Adrenal gland (tissue), 12 donors: Measurements from ENCODE around the gene HERC6. TPM values are rescaled to one million over a fixed set of nuclear protein-coding genes. Genes with fewer than 3 reads are reported as not detected.
"Not testable (repeated sequence)": the region's sequence is repeated elsewhere in the genome, so short reads cannot be mapped to it uniquely, and the experiment has no call there.

ENCODE experiments used
- DNase-seq, 7 donors: peaks; one replicate each; pipeline ENCODE4 v3.0.0-alpha.2; 2019 to 2020
- H3K27ac ChIP-seq, 5 donors: fragments of 200-600 bp; sonication (generic) in 4 of 5; 1 replicate in 3 of 5; 2 replicates in 2 of 5; pipeline versions ENCODE4 v1.5.1 to v1.8.0; 2016 to 2020; ENCODE audit warnings: mild to moderate bottlenecking in 1 of 5
- H3K27me3 ChIP-seq: fragments of 200-600 bp; 2 replicates; pipeline ENCODE4 v1.8.0; 2021
- H3K36me3 ChIP-seq, 2 donors: fragments of 200-600 bp; replicated peaks in 1 of 2; 1 replicate in 1 of 2; 2 replicates in 1 of 2; pipeline versions ENCODE4 v1.5.1 to v1.8.0; 2018 to 2022
- H3K4me1 ChIP-seq, 2 donors: fragments of 200-600 bp; replicated peaks in 1 of 2; 1 replicate in 1 of 2; 2 replicates in 1 of 2; pipeline versions ENCODE4 v1.5.1 to v1.8.0; 2018 to 2021
- H3K4me3 ChIP-seq, 4 donors: fragments of 200-600 bp; sonication (generic) in 3 of 4; one replicate each; pipeline ENCODE4 v1.5.1; 2016 to 2018
- H3K9me3 ChIP-seq, 3 donors: fragments of 200-600 bp; sonication (generic) in 1 of 3; replicated peaks in 1 of 3; 1 replicate in 2 of 3; 2 replicates in 1 of 3; pipeline versions ENCODE4 v1.5.1 to v1.8.0; 2016 to 2021
- POLR2A ChIP-seq, 2 donors: fragments of 450-650 bp; IDR thresholded peaks; one replicate each; pipeline ENCODE4 v1.6.1; 2017; ENCODE audit warnings: antibody characterized with exemption in 2 of 2, mild to moderate bottlenecking in 2 of 2, moderate library complexity in 1 of 2
- WGBS, 4 donors: extraction: QIAGEN DNeasy Blood & Tissue Kit in 2 of 4; methylation state at CpG; one replicate each; pipeline versions ENCODE4 v1.1.5 to v1.1.7; 2013 to 2017; 5-methylcytosine and 5-hydroxymethylcytosine counted together
- intact Hi-C, 2 donors: fragments of 100-400 bp; cut with DNase I; formaldehyde crosslinking; loops; one replicate each; pipeline versions ENCODE4 v1.14.1 to v1.15.0; 2022 to 2023
- polyA plus RNA-seq, 3 donors: library from polyadenylated mRNA; stranded (reverse); fragments of 200-250 nt in 2 of 3; fragments of 350-450 nt in 1 of 3; fragmentation: Illumina TruSeq in 1 of 3; extraction: RNeasy Lipid Tissue Mini Kit (QIAGEN cat#74804) in 1 of 3; gene quantifications; one replicate each; pipeline ENCODE4 v1.2.3, GENCODE V29; 2013 to 2014
- total RNA-seq, 9 donors: library from RNA; depleted of rRNA in 4 of 9; stranded (reverse); fragments of >200 nt in 4 of 9; fragments of 120-200 nt in 1 of 9; fragmentation: NEBNext Ultra II Directional in 1 of 9; extraction: Animal tissue kit (Norgen Biotek cat#: 25700) in 1 of 9; gene quantifications; one replicate each; pipeline versions ENCODE4 v1.1.0 to v1.2.4, GENCODE V29; 2013 to 2023
- TF ChIP-seq, protein P1 (sequence below), 6 experiments: fragments of 450-650 bp in 4 of 6; fragments of 200-600 bp in 2 of 6; sonication (generic) in 1 of 6; IDR thresholded peaks; 1 replicate in 5 of 6; 2 replicates in 1 of 6; pipeline versions ENCODE4 v1.5.1 to v1.8.0; 2016 to 2021; ENCODE audit warnings: antibody characterized with exemption in 6 of 6, mild to moderate bottlenecking in 2 of 6, moderate library complexity in 1 of 6
- donor health status: healthy with polysubstance abuse.
- donor health status: Bipolar disorder and iron deficiency.
- donor health status: DM: yes; HTN: yes; CAD: no.
- donor health status: DM: no; HTN: no; CAD: no.
- donor health status: DM: no; HTN: no; CAD: no.
- donor health status: DM: yes; HTN: yes; CAD: no.

The HERC6 gene
- total and polyA plus RNA-seq, 12 donors: 3.8 to 15.9 (median 11.9) TPM

DNA sequence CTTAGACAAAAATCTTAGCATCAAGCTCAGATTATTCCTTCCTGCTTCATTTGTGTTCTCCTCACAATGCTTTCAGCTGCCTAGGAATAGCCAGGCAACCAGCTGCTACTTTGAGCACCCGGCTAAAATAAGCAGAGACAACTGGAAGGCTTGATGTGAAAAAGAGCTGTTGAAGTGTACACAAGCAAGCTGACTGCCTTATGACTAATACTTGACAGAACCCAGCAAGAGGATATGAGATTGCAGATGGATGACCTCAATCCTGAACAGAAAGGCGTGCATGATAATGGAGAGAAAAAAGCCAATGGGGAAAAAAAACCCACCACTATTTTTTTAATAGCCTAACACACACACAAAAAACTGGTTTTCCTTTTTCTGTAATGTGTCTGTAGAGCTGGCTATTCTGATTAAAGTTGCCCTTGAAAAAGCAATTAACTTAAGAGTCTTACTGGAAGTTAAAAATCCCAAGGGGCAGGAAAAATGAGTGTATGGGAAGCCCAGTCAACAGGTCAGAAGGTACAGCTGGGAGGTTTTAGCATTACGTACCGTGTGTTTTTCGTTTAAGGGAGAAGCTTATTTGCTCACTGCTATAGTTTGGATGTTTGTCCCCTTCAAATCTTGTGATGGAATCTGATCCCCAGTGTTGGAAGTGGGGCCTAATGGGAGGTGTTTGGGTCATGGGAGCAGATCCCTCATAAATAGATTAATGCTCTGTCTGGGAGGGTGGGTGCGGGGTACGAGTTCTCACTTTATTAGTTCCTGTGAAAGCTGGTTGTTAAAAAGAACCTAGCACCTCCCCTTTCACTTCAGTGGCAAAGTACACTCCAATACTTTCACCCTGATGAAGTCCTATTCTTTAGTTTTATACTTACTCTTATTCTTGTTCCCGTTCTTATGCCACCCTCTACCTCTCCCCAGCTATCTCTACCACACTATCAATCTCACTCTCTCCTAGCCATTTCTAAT is 37.1 kb upstream of the HERC6 start:
- Histone ChIP-seq H3K27me3 (no peaks in the 10 kb centered on the region), H3K4me1 (no peaks in the 10 kb centered on the region), H3K9me3 (no peaks in the 10 kb centered on the region), H3K27ac (no peak overlapping the region), H3K36me3 (no peaks in the 10 kb centered on the region), H3K4me3 (no peak overlapping the region)
- intact Hi-C loops: no loop called here
- DNase-seq: peak in 2 of 7 donors; percentile 17 to 52
- WGBS, 4 donors: 57 to 73% (median 65%) methylated on average over 8 of the region's 8 CpGs
- TF ChIP-seq, protein P1, sequence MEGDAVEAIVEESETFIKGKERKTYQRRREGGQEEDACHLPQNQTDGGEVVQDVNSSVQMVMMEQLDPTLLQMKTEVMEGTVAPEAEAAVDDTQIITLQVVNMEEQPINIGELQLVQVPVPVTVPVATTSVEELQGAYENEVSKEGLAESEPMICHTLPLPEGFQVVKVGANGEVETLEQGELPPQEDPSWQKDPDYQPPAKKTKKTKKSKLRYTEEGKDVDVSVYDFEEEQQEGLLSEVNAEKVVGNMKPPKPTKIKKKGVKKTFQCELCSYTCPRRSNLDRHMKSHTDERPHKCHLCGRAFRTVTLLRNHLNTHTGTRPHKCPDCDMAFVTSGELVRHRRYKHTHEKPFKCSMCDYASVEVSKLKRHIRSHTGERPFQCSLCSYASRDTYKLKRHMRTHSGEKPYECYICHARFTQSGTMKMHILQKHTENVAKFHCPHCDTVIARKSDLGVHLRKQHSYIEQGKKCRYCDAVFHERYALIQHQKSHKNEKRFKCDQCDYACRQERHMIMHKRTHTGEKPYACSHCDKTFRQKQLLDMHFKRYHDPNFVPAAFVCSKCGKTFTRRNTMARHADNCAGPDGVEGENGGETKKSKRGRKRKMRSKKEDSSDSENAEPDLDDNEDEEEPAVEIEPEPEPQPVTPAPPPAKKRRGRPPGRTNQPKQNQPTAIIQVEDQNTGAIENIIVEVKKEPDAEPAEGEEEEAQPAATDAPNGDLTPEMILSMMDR (IDR thresholded peaks at IDR 0.05): no peak
- no peak for TF ChIP-seq POLR2A (IDR thresholded peaks at IDR 0.05)

DNA sequence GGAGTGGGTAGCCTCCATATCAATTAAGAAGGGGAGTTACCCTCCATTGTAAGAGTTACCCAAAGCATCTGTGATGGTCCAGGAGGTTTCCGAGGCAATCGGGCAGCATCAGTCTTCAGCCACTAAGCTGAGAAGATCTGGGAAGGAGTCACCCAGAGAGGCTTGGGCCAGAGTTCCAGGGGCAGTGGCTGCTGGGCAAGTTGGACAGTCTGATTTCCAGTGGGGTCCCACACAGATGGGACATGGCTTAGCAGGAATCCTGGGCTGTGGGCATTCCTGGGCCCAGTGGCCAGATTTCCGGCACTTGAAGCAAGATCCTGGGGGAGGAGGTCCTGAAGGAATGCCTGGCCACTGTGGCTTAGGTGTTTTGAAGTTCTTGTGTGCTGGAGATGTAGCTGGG is 31.8 kb upstream of the HERC6 start:
- DNase-seq, H3K9me3 ChIP-seq, H3K4me3 ChIP-seq, H3K36me3 ChIP-seq, H3K27ac ChIP-seq, H3K27me3 ChIP-seq, intact Hi-C loops, H3K4me1 ChIP-seq: not testable (repeated sequence)
- 76 to 88% (median 83%) methylated on average over 2 to 3 of the region's 3 CpGs for WGBS, 4 donors

DNA sequence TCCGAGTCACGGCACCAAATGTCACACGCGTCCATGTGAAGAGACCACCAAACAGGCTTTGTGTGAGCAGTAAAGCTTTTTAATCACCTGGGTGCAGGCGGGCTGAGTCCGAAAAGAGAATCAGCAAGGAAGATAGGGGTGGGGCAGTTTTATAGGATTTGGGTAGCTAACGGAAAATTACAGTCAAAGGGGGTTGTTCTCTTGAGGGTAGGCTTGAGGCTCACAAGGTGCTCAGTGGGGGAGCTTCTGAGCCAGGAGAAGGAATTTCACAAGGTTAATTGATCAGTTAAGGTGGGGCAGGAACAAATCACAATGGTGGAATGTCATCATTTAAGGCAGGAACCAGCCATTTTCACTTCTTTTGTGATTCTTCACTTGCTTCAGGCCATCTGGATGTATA is 29.9 kb upstream of the HERC6 start:
- H3K27me3 ChIP-seq, H3K4me1 ChIP-seq, H3K4me3 ChIP-seq, H3K36me3 ChIP-seq, H3K9me3 ChIP-seq, intact Hi-C loops, DNase-seq, H3K27ac ChIP-seq: not testable (repeated sequence)
- WGBS, 4 donors: 76 to 87% (median 80%) methylated on average over 7 of the region's 7 CpGs

DNA sequence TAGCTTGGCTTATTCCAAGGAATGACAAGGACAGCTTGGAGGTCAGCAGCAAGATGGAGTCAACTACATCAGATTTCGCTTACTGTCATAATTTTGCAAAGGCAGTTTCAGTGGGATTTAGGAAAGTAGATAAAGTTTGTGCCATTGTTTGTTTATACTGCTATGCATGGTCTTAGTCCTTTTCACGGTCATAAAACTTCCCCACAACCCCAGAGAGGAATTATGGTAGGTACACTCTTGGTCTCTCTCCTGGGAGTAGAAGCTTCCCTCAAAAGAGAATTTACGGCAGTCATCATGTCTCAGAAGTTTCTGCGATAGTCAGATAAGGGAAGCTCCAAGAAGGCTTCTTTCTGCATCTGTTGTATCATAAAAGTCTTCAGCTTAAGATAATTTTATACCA is 27.9 kb upstream of the HERC6 start:
- Histone ChIP-seq H3K27me3 (no peaks in the 10 kb centered on the region), H3K27ac (no peak overlapping the region), H3K4me1 (no peaks in the 10 kb centered on the region), H3K36me3 (no peaks in the 10 kb centered on the region), H3K9me3 (no peaks in the 10 kb centered on the region), H3K4me3 (no peak overlapping the region)
- WGBS, 4 donors: 79 to 88% (median 85%) methylated on average over 4 of the region's 4 CpGs
- DNase-seq: no peak
- TF ChIP-seq, protein P1 (IDR thresholded peaks at IDR 0.05): no peak
- TF ChIP-seq POLR2A (IDR thresholded peaks at IDR 0.05): no peak
- intact Hi-C loops: no loop called here

DNA sequence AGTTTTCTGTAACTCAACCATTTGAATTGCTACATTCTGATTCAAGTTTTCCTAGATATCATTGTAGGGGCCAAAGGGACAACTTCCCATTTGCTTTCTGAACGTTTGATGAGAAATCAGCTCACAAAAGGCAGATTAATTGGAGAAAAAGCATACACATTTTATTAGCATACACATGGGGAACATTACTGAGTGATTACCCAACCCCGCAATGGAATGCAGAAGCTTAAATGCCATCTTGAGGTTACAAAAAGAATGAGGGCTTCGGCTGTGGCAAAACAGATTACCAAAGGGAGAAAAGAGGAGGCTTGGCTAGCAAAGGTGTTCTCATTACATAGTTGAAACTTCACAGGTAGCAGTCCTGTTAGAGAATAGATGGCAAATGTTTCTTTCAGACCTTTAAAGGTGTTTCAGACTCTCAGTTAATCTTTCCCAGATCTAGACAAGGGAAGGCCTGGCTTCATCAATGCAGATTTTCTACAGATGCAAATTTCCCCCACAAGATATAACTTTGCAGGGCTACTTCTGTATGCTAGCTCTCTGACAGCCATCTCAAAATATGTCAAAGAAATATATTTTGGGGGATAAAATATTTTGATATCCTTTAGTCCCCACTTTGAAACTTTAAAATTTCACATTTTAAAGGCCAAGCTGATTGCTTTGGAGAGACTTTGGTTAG is 26.5 kb upstream of the HERC6 start:
- H3K4me3 ChIP-seq: no peak overlapping the region
- no peak for DNase-seq
- no peak for TF ChIP-seq POLR2A (IDR thresholded peaks at IDR 0.05)
- H3K9me3 ChIP-seq: no peaks in the 10 kb centered on the region
- no peaks in the 10 kb centered on the region for H3K27me3 ChIP-seq
- 64 to 73% (median 68%) methylated on average over 3 of the region's 3 CpGs for WGBS, 4 donors
- no peaks in the 10 kb centered on the region for H3K4me1 ChIP-seq
- intact Hi-C loops: no loop called here
- no peak overlapping the region for H3K27ac ChIP-seq
- H3K36me3 ChIP-seq: no peaks in the 10 kb centered on the region
